Embryonic facial prominence (tissue), 1 donor: ENCODE measurements around the gene STX11.
"Not testable (repeated sequence)": the region's sequence is repeated elsewhere in the genome, so short reads cannot be mapped to it uniquely, and the experiment has no call there.

Experiments used
- DNase-seq: peaks from one replicate; pipeline ENCODE4 v3.0.0-alpha.2; 2016; ENCODE audit errors: extremely low spot score

STX11 gene

DNA sequence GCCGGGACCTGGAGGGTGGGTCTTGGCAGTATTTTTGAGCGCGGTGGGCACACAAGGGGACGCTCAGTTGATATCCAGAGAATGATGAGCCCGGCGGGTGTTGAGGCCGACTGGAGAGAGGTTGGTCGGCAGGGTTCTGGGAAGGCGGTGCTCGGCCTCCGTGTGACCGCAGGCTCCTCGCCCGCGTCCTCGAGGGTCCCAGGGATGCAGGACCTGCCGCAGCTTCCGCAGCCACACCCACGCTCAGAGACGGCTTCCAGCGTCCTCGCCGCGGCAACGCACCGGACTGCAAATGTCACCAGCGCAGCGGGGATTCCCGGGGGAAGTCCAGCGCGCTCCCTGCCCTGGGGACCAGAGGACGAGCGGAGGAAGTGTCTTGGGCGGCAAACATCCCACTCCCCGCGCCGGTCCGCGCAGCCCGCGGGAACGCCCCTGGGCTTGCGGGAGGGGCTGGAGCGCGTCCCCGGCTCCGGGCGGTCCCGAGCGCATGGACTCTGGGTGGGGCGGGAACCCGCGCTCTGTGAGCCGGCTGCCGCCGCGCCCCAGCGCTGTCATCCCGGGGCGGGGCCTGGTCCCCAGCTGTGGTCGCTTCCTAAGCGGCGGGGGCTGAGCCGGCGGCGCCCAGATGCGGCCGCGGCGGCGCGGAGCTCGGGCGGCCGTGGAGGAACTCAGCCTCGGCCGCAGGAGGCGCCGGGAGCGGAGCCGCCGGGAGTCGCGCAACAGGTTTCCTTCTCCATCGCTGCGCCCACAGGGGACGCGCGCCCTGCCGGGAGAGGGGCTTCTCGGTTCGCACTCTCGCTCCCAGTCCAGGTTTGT, at the start of gene STX11:
TSS of gene STX11 (plus strand) at position 624 of the 816 bp plus-strand sequence. CDS start 36,111 bp downstream, outside the sequence.
- no peak for DNase-seq

DNA sequence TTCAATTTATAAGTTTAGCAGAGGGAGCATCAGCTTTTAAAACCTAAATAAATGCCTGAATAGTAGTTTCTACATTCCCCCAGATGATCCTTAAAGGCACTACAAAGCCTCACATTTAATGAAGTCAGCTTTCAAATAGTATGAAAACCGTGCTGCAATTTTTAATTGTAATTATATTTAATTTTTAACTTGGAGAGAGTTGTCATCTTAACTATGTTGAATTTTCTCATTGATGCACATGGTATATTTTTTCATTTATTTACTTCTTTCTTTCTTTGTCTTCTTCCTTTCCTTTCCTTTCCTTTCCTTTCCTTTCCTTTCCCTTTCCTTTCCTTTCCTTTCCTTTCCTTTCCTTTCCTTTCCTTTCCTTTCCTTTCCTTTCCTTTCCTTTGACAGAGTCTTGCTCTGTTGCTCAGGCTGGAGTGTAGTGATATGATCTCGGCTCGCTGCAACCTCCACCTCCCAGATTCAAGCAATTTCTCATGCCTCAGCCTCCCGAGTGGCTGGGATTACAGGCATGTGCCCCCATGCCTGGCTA, 47.2 kb upstream of the STX11 start:
- DNase-seq, result no peak

DNA sequence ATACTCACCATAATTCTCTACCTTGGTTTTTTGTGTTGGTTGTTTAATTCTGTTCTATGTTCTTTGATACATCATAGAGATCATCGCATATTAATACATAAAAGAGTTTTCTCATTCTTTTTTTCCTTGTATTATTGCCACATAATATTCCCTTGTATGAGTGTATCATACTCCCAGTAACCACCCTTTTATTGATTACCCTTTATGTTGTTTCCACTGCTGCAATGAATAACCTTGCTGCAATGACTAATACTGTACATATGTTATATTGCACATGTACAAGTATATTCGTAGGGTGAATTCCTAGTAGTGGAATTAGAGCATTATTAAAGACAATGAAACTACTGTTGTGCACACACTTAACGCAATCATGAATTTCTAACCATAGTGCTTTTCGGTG, 45.8 kb upstream of the STX11 start:
- no peak for DNase-seq

DNA sequence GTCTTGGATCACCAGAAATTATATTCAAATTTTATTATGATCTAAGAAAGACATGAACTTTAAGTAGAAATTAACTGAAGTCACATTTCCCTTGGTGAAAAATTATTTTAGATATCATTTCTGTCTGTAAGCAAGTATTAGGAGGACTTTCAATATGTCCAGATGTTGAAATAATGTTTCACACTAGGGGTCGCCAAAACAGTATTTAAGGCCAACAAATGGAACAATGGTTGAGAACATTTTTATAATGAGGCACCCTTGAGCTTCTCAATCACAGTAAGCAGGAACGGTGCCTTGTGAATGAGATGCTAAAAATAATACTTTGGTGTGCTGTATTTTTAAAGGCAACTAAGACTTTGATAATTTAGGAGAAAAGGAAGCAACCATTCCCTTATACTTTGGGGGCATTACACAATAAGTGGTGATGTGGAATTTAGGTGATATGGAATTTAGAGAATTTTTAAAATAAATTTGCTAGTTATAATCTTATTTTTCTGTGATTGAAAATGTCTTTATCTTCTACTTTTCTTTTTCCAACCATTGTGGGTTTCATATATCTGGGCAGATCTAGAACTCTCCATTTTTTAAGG, 45.3 kb upstream of the STX11 start:
- DNase-seq, result peak; percentile 40

DNA sequence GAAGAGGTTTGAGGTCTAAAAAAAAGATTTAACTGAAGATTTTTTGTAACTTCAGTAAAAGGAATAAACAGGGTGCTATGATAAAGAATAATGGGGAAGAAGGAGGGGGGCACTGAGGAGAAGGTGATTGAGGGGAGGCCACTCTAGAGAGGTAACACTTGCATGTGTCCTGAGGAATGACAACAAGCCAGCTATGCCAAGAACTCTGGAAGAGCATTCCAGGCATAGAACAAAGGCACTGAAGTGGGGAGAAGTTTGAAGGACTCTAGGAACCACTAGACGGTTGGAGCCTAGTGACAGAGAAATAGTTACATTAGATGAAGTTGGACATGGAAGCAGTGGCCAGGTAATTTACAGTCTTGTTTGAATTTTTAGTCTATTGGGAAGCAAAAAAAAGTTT, 44.1 kb upstream of the STX11 start:
- no peak for DNase-seq

DNA sequence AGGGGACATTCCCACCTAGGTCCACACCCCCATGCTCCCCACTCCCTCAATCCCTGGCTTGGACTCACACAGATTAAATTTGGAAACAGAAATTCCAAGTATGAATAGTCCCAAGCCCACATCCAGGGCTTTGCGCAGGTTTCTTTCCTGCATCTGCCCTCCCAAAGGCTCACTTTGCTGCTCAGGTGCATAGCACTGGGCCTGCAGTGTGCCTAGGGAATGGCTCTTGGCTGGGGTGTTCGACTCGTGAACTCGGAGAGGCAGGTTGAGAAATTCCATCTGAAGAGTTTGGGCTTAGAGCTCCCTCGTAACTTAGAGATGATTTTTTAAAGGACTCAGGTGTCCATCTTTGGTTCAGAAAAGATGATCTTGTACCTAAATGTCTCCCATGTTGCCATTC, 40.1 kb upstream of the STX11 start:
- DNase-seq, result no peak

DNA sequence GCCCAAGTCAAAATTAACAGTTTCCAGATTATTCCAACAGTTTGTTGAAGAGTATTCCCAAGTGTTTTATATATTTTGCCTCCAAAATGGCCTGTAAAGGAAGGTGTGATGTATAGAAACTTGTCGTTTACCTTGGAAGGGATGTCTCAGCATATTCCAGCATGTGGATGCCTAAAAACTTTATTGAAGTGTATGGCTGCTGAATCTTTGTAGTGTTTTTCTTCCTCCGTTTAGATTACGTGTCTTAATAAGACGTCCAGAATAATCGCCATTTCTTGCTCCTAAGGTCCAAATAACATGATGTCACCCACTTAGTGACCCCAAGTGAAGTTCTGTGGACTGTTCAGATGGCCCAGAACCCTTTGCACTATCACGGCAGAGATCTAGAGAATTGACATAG, 37.0 kb upstream of the STX11 start:
- DNase-seq, result no peak

DNA sequence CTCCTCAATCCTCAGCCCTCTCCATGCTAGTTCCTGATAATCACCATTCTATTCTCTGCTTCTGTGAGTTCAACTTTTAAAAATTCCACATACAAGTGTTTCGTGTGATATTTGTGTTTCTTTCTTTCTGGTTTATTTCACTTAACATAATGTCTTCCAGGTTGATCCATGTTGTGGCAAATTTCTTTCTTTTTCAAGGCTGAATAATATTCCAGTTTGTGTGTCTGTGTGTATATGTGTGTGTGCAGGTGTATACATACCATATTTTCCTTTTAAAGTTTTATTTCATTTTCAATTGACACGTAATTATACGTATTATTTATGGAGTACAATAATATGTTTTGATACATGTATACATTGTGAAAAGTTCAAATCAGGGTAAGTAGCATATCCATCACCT, 35.1 kb upstream of the STX11 start:
- no peak for DNase-seq

DNA sequence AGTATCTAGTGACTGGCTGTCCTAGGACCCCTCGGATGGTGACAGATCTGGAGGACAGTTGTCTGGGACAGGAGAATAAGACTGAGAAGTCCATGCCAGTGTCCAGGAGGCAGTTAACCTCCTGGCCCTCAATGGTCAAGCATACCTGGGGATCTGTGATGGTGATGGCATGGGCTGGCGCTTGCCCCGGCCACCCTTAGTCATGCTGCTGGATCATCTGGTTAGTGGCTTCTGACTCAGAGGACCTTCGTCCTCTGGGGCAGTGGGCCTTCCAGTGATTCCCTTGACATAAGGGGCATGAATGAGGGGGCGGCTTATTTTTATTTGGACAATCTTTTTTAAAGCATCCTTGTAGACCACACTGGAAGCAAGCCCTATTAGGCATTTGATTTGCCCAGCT, 30.9 kb upstream of the STX11 start:
- no peak for DNase-seq

DNA sequence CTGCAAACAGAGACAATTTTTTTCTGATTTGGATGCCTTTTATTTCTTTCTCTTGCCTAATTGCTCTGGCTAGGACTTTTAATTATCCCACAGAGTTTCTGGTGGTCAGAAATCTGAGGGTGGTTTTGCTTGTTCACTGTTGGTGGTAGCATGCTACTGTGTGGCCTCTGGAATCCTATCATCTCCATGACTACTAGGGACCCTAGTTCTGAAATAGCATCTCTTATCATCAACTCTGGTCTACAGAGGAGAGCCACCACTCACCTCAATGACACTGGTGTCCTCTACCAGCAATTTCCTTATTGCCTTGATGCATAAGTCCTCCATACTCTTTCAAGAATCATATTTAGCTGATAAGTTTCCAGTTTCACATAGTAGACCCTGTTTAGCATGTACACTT, 27.5 kb upstream of the STX11 start:
- DNase-seq, result no peak

DNA sequence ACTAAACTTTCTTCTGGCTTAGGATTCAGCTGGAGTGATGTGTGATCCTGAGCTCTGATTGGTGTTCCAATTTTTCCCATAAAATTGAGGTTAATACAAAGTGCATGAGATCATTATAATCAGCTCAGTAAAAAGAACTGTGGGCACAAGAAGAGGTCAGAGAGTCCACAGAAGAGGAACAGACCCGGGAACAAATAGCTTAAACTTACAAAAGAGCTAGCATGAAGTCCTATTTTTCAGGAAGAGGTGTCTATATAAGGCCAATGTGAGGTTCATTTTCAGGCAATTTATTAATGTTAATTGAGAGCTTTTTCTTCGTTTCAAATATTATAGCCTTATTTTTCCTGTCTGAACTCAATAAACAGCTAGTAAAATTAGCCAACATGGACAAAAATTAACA, 26.9 kb upstream of the STX11 start:
- DNase-seq, result no peak

DNA sequence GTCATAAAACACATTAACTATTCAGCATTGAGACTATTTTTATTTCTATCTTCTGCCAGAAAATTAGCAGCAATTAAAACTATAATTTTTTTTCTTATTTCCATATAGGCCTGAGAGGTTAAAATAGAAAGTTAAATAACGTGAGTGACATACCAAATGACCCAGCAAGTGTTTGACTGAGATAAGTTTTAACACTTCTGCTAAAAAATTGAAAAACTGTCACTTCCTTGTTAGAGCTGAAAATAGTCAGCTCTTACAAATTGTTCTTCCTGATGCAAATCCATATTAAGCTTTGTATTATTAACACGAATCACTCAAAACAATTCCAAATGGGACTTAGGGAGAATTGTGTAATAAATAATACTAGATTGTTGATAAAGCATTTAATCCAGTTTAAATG, 26.5 kb upstream of the STX11 start:
- no peak for DNase-seq

DNA sequence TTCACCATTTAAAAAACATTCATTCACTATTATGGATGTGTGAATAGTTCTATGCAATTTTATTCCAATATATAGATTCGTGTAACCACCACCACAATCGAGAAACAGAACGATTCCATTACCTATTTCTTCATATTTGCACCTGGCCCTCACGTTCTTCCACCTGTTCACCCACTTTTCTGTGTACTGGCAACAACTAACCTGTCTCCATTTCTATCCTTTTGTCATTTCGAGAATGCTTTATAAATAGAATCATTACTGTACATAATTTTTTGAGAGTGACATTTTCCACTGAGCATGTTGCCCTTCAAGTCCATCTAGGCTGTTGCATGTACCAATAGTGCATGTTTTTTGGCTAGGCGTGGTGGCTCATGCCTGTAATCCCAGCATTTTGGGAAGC, 23.2 kb upstream of the STX11 start:
- no peak for DNase-seq

DNA sequence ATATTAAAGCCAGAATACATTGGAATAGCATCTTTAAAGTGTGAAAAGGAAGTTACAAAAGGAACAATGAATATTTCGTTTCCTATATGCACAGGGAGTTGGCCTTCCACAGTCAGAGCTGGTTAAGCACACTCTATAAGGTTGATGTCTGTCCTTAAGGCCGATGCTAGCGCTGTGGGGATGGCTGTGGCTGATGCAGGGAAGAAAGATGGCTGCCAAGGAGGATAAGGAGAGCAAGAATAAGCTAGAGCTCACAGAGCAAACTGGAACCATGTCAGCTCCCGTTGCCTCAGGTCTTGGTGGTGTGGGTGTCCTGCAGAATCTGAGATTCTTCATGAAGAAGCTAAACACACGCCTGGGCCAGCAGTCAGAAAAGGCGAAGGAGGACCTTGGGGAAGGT, 20.8 kb upstream of the STX11 start:
- DNase-seq, result no peak

DNA sequence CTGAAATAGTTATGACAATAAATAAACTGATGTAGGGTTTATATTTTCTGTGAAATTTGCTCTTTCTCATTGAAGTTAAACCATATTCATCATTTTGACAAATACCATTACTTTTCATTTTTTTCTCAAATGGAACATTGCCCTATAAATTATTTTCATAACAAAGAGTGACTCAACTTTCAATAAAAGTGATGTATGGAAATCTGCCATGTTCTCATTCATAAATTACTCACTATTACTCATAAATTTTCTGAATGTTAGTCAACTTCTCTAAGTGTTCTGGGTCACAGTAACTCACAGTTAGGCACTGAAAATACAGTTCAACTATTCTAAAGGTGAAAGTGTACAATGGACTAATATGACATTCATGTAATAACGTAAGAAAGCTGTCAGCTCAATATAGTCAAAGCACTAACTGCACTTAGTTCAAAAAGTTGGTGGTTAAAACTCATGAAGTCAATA, 19.0 kb upstream of the STX11 start:
- no peak for DNase-seq

DNA sequence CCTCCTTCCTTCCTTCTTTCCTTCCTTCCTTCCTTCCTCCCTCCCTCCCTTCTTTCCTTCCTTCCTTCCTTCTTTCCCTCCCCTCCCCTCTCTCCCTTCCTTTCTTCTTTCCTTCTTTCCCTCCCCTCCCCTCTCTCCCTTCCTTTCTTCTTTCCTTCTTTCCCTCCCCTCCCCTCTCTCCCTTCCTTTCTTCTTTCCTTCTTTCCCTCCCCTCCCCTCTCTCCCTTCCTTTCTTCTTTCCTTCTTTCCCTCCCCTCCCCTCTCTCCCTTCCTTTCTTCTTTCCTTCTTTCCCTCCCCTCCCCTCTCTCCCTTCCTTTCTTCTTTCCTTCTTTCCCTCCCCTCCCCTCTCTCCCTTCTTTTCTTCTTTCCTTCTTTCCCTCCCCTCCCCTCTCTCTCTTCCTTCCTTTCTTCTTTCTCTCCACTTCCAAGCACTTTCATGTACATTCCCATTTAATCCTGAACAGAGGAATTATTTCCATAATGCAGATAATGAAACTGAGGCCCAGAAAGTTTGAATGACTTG, 18.1 kb upstream of the STX11 start:
- DNase-seq, result not testable (repeated sequence)

DNA sequence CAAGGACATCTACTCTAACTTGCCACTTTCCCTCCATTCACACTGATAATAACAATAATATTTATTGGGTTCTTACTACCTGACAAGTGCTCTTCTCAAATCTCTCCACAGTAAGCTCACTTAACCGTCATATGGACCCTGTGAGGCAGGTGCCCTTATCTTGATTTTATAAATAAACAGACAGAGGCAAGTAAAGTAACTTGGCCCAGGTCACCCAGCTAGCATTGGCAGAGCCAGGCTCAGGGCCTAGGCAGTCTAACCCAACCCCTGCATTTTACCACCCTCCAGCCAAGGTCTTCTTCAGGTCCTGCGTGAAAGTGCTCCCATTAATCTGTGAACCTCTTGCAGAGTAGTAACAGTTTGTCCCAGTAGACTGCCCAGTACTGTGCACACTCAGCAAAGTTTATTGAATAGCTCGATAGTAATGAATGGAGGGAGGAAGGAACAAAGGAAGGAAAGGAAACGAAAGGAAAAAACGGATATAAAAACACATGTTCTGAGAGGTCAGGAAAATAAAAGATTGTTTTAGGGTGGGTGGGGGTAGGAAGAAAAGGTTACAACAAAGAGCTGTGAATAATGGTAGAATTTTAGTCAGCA, 17.0 kb upstream of the STX11 start:
- DNase-seq, result no peak

DNA sequence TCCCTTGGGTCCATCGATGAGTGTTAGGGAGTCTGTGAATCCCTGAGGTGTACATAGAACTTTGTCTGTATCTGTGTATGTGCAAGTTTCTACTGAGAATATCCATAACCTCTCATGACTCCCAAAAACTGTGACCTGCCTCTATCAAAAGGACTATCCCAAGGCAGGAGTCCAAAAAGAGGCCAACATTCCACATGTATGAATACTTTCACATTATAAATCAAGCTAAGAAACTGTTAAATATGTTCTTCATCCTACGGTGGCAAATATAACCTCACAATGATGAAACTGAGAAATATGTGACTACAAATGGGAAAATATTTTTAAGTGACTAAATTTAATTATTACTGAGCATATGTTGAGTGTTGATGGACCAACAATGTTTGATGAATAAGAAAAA, 16.1 kb upstream of the STX11 start:
- no peak for DNase-seq

DNA sequence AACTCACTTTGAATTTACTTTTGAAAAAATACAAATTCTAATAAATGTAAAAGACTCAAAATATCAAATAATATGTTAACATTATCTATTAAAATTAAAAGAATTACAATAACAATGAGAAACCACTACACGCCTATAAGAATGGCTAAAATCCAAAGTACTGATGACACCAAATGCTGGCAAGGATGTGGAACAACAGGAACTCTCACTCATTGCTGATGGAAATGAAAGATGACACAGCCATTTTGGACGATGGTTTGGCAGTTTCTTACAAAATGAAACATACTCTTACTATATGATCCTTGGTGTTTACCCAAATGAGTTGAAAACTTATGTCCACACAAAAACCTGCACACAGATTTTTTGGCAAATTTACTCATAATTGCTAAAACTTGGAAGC, 15.6 kb upstream of the STX11 start:
- DNase-seq, result no peak

DNA sequence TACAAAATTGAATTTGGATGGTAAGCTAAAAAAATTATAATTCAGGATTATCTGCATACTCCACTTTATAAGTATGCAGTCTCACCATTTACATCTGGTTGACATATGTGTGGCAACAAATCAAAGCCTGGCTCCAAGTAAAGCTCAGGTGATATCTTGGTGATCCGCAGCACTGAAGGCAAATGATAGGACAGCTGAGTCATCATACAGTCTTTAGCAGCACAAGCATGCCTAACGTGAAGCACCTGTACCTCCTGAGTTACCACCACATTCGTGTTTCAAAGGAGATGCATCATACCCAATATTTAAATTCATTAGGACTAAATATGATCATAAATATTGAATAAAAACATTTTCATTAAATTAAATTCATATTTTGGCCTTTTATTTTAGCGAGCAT, 11.8 kb upstream of the STX11 start:
- no peak for DNase-seq

DNA sequence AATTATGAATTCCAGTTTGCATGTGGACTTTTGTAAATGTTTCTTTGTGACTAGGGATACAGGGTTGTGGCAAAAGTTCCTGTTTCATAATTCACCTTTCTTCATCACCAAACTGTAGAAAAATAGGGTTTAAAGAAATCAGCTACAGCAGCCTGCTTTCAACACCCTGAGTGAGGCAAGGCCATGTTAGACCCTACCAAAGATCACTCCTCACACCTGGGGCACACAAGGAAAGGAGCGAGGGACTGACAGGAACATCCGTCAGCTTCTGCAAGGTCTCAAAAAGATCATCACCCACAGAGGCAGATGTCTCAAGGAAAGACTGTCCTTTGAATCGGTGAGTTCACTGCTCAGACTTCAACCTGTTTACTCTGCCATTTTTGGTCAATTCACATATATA, 10.5 kb upstream of the STX11 start:
- no peak for DNase-seq

DNA sequence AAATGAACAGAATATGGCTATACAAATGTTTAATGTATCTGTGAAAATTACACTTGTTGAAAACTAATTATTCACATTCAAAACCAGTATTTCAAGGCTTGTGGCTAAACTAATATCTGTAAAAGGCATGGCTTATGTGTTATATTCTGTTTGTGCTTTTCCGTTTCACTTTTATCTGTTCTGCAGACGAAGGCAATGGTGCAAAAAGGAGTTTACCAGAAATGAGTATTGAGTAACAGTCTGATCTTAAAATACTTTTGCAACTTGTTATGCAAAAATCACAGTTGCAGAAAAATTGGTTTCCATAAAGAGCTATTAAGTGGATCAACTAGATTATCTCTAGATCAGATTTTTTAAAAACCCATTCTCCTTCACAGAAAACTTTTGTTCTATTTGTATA, 9.4 kb upstream of the STX11 start:
- no peak for DNase-seq

DNA sequence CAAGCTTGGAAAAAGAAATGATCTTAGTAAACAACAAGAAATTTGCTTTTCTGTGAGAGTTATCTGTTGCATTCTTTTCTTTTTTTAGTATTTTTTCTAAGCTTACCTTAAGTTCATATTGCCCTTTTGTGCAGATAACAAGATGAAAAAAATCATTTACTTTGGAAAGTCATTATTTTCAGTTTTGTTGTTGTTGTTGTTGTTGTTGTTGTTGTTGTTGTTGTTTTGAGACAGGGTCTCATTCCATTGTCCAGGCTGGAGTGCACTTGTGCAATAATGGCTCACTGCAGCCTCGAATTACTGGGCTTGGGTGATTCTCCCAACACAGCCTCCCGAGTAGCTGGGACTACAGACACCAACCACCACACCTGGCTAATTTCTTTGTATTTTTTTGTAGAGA, 8.8 kb upstream of the STX11 start:
- DNase-seq, result no peak
